ENCODE data around the gene MEIOC. TPM values are rescaled to one million over a fixed set of nuclear protein-coding genes. Genes with fewer than 3 reads are reported as not detected.
"Not testable (repeated sequence)": the region's sequence is repeated elsewhere in the genome, so short reads cannot be mapped to it uniquely, and the experiment has no call there.

The MEIOC gene
- total RNA-seq, 3 donors from 2014 or later, result 0.14 to 0.37 (median 0.35) TPM

- DNase-seq (no peak), ATAC-seq (no peak)
- H3K4me3 Mint-ChIP-seq, result no peak overlapping the region
- no peaks in the 10 kb centered on the region for H3K36me3 Mint-ChIP-seq (ENCODE audit: insufficient read depth)
- H3K4me1 Mint-ChIP-seq (ENCODE audit: low read depth), result no peaks in the 10 kb centered on the region
- H3K27me3 Mint-ChIP-seq (ENCODE audit: low read depth), result peaks cover 4% of the 10 kb centered on the region
- H3K9me3 Mint-ChIP-seq, result no peaks in the 10 kb centered on the region
Measured at GRCh38 chr17:44666006-44666405, 9.7 kb downstream of the MEIOC start.

- H3K36me3 Mint-ChIP-seq (ENCODE audit: insufficient read depth), result peaks cover 8% of the 10 kb centered on the region
- no peak for DNase-seq
- no peak for ATAC-seq
- H3K4me3 Mint-ChIP-seq, result no peak overlapping the region
- no peaks in the 10 kb centered on the region for H3K9me3 Mint-ChIP-seq
- no peaks in the 10 kb centered on the region for H3K27me3 Mint-ChIP-seq (ENCODE audit: low read depth)
- H3K4me1 Mint-ChIP-seq (ENCODE audit: low read depth), result no peaks in the 10 kb centered on the region
Measured at GRCh38 chr17:44672479-44673093, 16.3 kb downstream of the MEIOC start.

- Mint-ChIP-seq H3K36me3 (ENCODE audit: insufficient read depth) (peaks cover 16% of the 10 kb centered on the region), H3K9me3 (no peaks in the 10 kb centered on the region), H3K4me1 (ENCODE audit: low read depth) (no peaks in the 10 kb centered on the region), H3K4me3 (no peak overlapping the region), H3K27me3 (ENCODE audit: low read depth) (no peaks in the 10 kb centered on the region)
- no peak for DNase-seq
- ATAC-seq, result no peak
Measured at GRCh38 chr17:44673893-44674292, 17.6 kb downstream of the MEIOC start.

GRCh38 chr17:44677136-44677535, 20.9 kb downstream of the MEIOC start:
- Mint-ChIP-seq H3K9me3 (no peaks in the 10 kb centered on the region), H3K27me3 (ENCODE audit: low read depth) (no peaks in the 10 kb centered on the region), H3K4me3 (no peak overlapping the region), H3K36me3 (ENCODE audit: insufficient read depth) (peaks cover 27% of the 10 kb centered on the region), H3K4me1 (ENCODE audit: low read depth) (no peaks in the 10 kb centered on the region)
- ATAC-seq, result no peak
- no peak for DNase-seq

GRCh38 chr17:44683303-44683702, 27.0 kb downstream of the MEIOC start:
- not testable (repeated sequence) for ATAC-seq; H3K27me3 Mint-ChIP-seq (ENCODE audit: low read depth); H3K4me1 Mint-ChIP-seq (ENCODE audit: low read depth); H3K4me3 Mint-ChIP-seq; H3K9me3 Mint-ChIP-seq; DNase-seq
- peaks cover 41% of the 10 kb centered on the region for H3K36me3 Mint-ChIP-seq (ENCODE audit: insufficient read depth)

- Mint-ChIP-seq H3K27me3 (ENCODE audit: low read depth) (no peaks in the 10 kb centered on the region), H3K4me1 (ENCODE audit: low read depth) (peaks cover 24% of the 10 kb centered on the region), H3K36me3 (ENCODE audit: insufficient read depth) (peaks cover 27% of the 10 kb centered on the region), H3K4me3 (no peak overlapping the region), H3K9me3 (no peaks in the 10 kb centered on the region)
- DNase-seq (no peak), ATAC-seq (no peak)
Measured at GRCh38 chr17:44687756-44688155, 31.5 kb downstream of the MEIOC start.

GRCh38 chr17:44688200-44688599, 31.9 kb downstream of the MEIOC start:
- Mint-ChIP-seq H3K9me3 (no peaks in the 10 kb centered on the region), H3K4me1 (ENCODE audit: low read depth) (peaks cover 24% of the 10 kb centered on the region), H3K36me3 (ENCODE audit: insufficient read depth) (peaks cover 27% of the 10 kb centered on the region), H3K27me3 (ENCODE audit: low read depth) (no peaks in the 10 kb centered on the region), H3K4me3 (peak overlapping the region; percentile 95)
- ATAC-seq (no peak), DNase-seq (no peak)

GRCh38 chr17:44688675-44689476, 32.6 kb downstream of the MEIOC start:
- ATAC-seq (peak; percentile 13 to 21), DNase-seq (no peak)
- Mint-ChIP-seq H3K9me3 (no peaks in the 10 kb centered on the region), H3K27me3 (ENCODE audit: low read depth) (no peaks in the 10 kb centered on the region), H3K4me1 (ENCODE audit: low read depth) (peaks cover 22% of the 10 kb centered on the region), H3K36me3 (ENCODE audit: insufficient read depth) (peaks cover 20% of the 10 kb centered on the region), H3K4me3 (peak overlapping the region; percentile 95)

GRCh38 chr17:44689477-44690217, 33.4 kb downstream of the MEIOC start, which contains the start of gene CCDC43:
Gene CCDC43, minus strand, starts transcription at chr17:44689776. Its CDS starts 23 bp downstream, at chr17:44689753.
- H3K9me3 Mint-ChIP-seq, result no peaks in the 10 kb centered on the region
- H3K4me3 Mint-ChIP-seq, result peak within 1 kb of the TSS; percentile 95
- H3K36me3 Mint-ChIP-seq (ENCODE audit: insufficient read depth), result peaks cover 19% of the 10 kb centered on the region
- peak; percentile 87 for DNase-seq
- no peaks in the 10 kb centered on the region for H3K27me3 Mint-ChIP-seq (ENCODE audit: low read depth)
- H3K4me1 Mint-ChIP-seq (ENCODE audit: low read depth), result peaks cover 22% of the 10 kb centered on the region
- peak; percentile 99 for ATAC-seq

GRCh38 chr17:44690746-44691306, 34.6 kb downstream of the MEIOC start:
- DNase-seq; ATAC-seq; H3K9me3 Mint-ChIP-seq; H3K27me3 Mint-ChIP-seq (ENCODE audit: low read depth): not testable (repeated sequence)
- H3K4me1 Mint-ChIP-seq (ENCODE audit: low read depth), result peaks cover 22% of the 10 kb centered on the region
- peaks cover 12% of the 10 kb centered on the region for H3K36me3 Mint-ChIP-seq (ENCODE audit: insufficient read depth)
- peak overlapping the region; percentile 95 for H3K4me3 Mint-ChIP-seq

GRCh38 chr17:44693609-44694008, 37.3 kb downstream of the MEIOC start:
- Mint-ChIP-seq H3K4me1 (ENCODE audit: low read depth) (peaks cover 17% of the 10 kb centered on the region), H3K4me3 (no peak overlapping the region), H3K27me3 (ENCODE audit: low read depth) (no peaks in the 10 kb centered on the region), H3K36me3 (ENCODE audit: insufficient read depth) (no peaks in the 10 kb centered on the region), H3K9me3 (no peaks in the 10 kb centered on the region)
- DNase-seq (no peak), ATAC-seq (no peak)

GRCh38 chr17:44700288-44700687, 44.0 kb downstream of the MEIOC start:
- ATAC-seq; H3K4me1 Mint-ChIP-seq (ENCODE audit: low read depth); DNase-seq; H3K36me3 Mint-ChIP-seq (ENCODE audit: insufficient read depth); H3K9me3 Mint-ChIP-seq; H3K27me3 Mint-ChIP-seq (ENCODE audit: low read depth); H3K4me3 Mint-ChIP-seq: not testable (repeated sequence)

GRCh38 chr17:44707755-44708400, 51.6 kb downstream of the MEIOC start:
- H3K27me3 Mint-ChIP-seq (ENCODE audit: low read depth), result peaks cover 3% of the 10 kb centered on the region
- H3K9me3 Mint-ChIP-seq, result no peaks in the 10 kb centered on the region
- peaks cover 5% of the 10 kb centered on the region for H3K4me1 Mint-ChIP-seq (ENCODE audit: low read depth)
- no peak overlapping the region for H3K4me3 Mint-ChIP-seq
- no peaks in the 10 kb centered on the region for H3K36me3 Mint-ChIP-seq (ENCODE audit: insufficient read depth)
- ATAC-seq, result no peak
- DNase-seq, result no peak

All from activated T-cell treated with anti-CD3 and anti-CD28 coated beads, Interleukin-2, amount 50 U/mL, for 4 hours (primary cell).